Stimulated activated CD8-positive, alpha-beta memory T cell treated with anti-CD3 and anti-CD28 coated beads, Interleukin-4, amount 100 ng/mL, for 1 hour (primary cell): Measurements from ENCODE around the gene CFAP410.
"Not testable (repeated sequence)": the region's sequence is repeated elsewhere in the genome, so short reads cannot be mapped to it uniquely, and the experiment has no call there.

Experiments used
- DNase-seq, 2 donors: peaks; one replicate each; pipeline ENCODE4 v3.0.0-alpha.2; 2020; ENCODE audit warnings: low read depth in 2 of 2, low spot score in 1 of 2

The CFAP410 gene

DNA sequence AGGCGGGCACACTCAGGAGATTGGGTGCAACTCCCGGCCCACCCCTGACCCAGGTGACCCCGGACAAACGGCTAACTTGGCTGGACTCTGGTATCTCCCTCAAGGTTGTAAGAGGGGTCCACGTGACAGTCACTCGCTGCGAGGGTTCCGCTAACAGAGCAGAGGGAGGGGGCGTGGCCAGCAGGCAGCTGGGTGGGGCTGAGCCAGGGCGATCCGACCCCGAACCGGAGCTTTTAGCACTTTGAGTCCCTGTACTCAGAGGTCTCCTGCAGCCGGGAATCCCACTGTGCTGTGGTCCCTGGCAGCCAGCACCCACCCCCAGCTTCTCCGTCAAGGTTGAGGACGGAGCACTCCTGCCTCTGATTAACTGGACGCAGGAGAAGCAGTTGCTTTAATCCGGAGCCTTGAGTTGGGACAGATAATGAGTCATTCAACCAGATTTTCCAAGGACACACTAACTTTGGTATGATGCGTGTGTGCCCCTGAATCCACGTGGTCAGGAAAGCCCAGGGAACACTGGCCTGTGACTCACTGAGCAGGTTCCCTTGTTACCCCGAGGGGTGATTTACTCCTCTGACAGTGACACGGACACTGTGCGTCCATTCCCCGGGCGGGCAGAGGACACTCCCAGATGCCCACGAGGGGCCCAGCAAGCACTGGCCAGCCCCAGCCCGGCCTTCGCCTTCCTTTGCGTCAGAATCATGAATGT, 31.0 kb upstream of the CFAP410 start:
- no peak for DNase-seq

GRCh38 chr21:44368711-44369446, 29.7 kb upstream of the CFAP410 start:
- no peak for DNase-seq

GRCh38 chr21:44366586-44367211, 27.5 kb upstream of the CFAP410 start:
- no peak for DNase-seq

- DNase-seq, result no peak
Observed at GRCh38 chr21:44365967-44366585, 26.9 kb upstream of the CFAP410 start.

DNA sequence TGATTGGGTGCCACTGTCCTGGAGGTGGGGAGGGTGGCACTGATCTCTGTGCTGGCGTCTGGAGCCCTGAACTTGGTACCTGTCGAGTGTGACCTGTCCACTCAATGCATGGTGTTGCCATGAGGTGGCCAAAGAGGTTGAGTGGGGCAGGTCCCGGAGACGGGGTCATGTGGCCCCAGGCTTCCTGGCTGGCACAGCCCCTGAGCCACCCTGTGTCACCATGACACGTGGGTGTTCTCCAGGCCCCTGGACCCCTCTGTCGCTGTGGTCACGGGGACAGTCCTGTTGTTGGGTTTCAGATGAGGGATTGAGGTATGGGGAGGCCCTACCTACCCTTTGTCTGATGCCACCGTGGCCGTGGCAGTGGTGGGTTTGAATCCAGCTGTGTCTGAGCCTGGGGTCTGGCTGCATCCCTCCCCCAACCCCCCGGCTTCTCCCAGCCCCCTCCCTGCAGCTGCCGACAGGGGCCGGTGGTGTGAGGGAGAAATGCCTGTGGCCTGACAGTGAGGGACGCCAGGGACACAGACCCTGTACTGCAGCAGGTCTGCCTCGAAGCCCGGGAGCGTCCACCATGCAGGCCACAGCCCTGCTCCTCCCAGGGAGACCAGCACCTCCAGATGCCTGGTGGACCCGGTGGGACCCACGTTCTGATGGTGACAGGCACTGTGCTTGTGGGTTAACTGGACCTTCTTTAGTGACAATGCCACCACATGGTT, 26.2 kb upstream of the CFAP410 start:
- DNase-seq, result no peak

DNA sequence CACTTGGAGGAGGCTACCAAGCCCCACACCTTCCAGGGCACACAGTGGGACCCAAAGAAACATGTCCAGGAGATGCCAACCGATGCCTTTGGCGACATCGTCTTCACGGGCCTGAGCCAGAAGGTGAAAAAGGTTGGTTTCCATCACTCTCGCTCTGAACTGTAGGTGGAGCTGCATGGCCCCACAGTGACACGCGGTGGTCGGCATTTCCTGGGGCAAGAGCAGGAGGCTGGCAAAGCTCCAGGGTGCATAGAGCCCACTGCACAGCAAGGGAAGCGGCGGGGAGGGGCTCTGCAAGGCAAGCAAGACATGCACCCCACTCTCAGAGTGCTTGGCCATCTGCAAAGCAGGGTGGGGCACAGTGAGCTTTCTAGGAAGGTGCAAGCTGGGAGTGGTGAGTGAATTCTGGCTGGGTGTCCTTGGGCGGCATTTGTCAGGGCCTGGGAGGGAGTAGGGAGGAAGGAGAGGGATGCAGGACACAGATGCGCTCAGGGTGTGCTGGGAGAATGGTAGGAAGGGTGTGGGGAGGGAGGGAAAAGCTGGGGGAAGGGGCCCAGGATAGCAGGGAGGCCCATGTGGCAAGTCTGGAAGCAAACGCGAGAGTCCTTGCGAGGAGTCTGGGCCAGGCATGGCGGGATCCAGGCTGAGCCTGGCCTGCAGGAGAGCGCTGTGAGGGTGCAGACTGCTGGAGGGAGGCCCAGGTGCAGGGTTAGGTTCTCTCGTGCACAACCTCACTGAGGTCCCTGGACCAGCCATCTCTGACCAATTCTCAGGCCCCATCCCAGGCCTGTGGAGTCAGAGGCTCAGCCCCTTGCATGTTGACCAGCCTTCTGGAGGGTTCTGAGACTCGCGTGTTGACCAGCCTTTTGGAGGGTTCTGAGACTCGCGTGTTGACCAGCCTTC, 25.2 kb upstream of the CFAP410 start:
- no peak for DNase-seq

- no peak for DNase-seq
Observed at GRCh38 chr21:44363278-44363677, 24.1 kb upstream of the CFAP410 start.

GRCh38 chr21:44361903-44362302, 22.7 kb upstream of the CFAP410 start:
- not testable (repeated sequence) for DNase-seq

- no peak for DNase-seq
Observed at GRCh38 chr21:44360159-44360558, 21.0 kb upstream of the CFAP410 start.

DNA sequence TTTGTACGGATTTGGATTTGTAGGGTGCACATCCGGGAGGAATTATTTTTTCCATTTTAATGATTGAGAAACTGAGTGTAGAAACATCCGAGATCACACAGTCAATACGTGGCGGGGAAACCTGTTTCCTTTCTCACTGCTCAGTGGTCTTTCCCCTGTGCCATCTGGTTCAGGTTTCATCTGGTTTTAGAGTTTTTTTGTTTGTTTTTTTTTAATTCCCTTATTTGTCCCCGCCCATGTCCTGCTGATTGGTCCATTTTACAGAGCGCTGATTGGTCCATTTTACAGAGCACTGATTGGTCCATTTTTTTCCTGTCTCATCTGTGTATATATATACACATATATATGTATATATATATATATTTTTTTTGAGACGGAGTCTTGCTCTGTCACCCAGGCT, 20.2 kb upstream of the CFAP410 start:
- DNase-seq, result no peak

GRCh38 chr21:44357064-44357837, 18.1 kb upstream of the CFAP410 start:
- no peak for DNase-seq

- DNase-seq, result no peak
Observed at GRCh38 chr21:44356636-44357035, 17.4 kb upstream of the CFAP410 start.

DNA sequence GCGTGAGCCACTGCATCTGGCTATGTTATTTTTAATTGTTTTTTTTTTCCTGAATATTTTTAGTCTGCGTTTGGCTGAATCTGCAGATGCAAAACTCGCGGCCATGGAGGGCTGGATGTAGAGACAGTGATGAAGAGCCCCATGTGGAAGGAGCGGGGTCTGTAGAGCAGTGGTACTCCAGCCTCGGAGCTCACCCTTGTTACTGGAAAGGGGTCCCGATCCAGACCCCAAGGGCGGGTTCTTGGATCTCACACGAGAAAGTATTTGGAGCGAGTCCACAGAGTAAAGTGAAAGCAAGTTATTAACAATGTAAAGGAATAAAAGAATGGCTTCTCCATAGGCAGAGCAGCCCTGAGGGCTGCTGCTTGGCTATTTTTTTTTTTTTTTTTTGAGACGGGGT, 17.0 kb upstream of the CFAP410 start:
- no peak for DNase-seq

DNA sequence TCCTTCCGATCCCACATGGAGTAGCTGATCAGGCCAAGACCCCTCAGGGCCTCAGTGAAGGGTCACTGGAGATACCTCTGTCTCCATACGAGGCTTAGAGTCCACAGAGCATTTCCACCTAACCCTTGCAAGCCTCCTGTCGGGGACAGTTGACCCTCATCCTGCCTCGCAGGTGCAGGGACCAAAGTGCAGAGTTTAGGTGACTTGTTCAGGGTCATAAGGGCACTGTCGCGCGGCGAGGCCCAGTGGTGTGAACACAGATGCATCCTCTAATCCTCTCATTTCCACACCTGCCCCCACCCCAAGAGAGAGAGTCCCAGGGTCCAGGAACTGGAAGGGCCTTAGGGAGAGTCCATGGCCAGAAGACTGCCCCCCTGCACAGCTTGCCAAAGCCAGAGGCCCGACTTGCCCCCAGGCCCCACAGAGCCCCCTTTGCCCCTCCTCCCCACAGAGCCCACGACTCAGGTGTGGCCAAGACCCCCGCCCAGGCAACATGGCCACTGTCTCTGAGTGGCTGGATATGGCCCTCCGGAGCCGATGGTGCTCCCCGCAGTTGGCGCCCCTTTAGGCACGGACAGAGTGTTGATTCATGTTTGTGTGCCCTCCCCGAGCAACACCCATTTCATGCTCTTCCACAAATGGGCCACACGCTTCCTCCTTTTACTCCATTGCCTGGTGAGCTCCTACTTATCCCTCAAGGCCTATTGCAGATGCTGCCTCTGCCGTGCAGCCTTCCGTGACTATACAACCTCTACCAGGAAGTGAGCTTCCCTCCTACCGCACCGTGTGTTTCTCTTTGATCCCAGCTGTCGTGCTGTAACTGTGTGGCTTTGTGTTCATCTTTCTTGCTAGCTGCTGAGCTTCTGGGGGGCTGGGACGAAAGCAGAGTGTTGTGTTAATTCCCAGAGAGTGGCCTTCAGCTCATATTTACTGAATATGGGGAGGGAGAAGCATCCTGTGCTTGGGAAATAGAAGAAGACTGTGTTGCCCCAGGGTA, 15.9 kb upstream of the CFAP410 start:
- DNase-seq, result no peak

GRCh38 chr21:44354001-44354405, 14.8 kb upstream of the CFAP410 start:
- DNase-seq, result no peak

GRCh38 chr21:44353191-44353970, 14.2 kb upstream of the CFAP410 start, which contains the start of gene TRPM2:
TRPM2 (plus strand) TSS chr21:44353621; CDS start chr21:44353701, 80 bp downstream.
- DNase-seq, result no peak

GRCh38 chr21:44352253-44352860, 13.2 kb upstream of the CFAP410 start:
- no peak for DNase-seq
